Vagina (tissue), 2 donors: ENCODE results near the gene KRTAP27-1.

Source experiments
- CTCF ChIP-seq, 3 experiments: fragments of 450-650 bp in 2 of 3; fragments of 200-600 bp in 1 of 3; sonication (generic) in 1 of 3; IDR thresholded peaks; one replicate each; pipeline ENCODE4 v1.5.1; 2017 to 2019; ENCODE audit warnings: antibody characterized with exemption in 3 of 3, mild to moderate bottlenecking in 2 of 3, moderate library complexity in 2 of 3
- POLR2A ChIP-seq, 2 donors: fragments of 450-650 bp; IDR thresholded peaks; one replicate each; pipeline ENCODE4 v1.6.1; 2017; ENCODE audit warnings: antibody characterized with exemption in 2 of 2, mild to moderate bottlenecking in 2 of 2, moderate library complexity in 2 of 2
- POLR2AphosphoS5 ChIP-seq, 2 donors: sonication (generic); formaldehyde crosslinking; IDR thresholded peaks; one replicate each; pipeline ENCODE4 v1.9.0; 2017; ENCODE audit warnings: antibody characterized with exemption in 2 of 2, mild to moderate bottlenecking in 2 of 2, low read depth in 1 of 2; ENCODE audit not compliant: insufficient read depth in 1 of 2

GRCh38 chr21:30336596-30336995, 898 bp downstream of the KRTAP27-1 start:
- no peak for TF ChIP-seq POLR2A (IDR thresholded peaks at IDR 0.05)
- TF ChIP-seq CTCF (IDR thresholded peaks at IDR 0.05): no peak
- TF ChIP-seq POLR2AphosphoS5 (IDR thresholded peaks at IDR 0.05; ENCODE audit: insufficient read depth in 1 of 2, low read depth in 1 of 2): no peak
